Keratinocyte (primary cell): Measurements from ENCODE around the gene ORAI3. TPM values are rescaled to one million over a fixed set of nuclear protein-coding genes. Genes with fewer than 3 reads are reported as not detected.

Experiments
- DNase-seq: peaks from one replicate; pipeline ENCODE4 v3.0.0-alpha.2; 2011; ENCODE audit warnings: low read depth, missing footprints, low spot score
- FAIRE-seq: peaks from 2 replicates; lab custom pipeline; 2011; peaks lifted over from hg19 to GRCh38; lab: Jason Lieb, UNC
- H2AFZ ChIP-seq: 2 replicates; pipeline ENCODE4 v1.6.0; 2012; ENCODE audit warnings: low read length, control low read depth, inconsistent platforms; ENCODE audit not compliant: control insufficient read depth
- H3K27ac ChIP-seq: 2 replicates; pipeline ENCODE4 v1.5.1; 2011; ENCODE audit warnings: low read length; ENCODE audit not compliant: control insufficient read depth, insufficient read depth
- H3K27me3 ChIP-seq: 3 replicates; pipeline ENCODE4 v1.6.0; 2011; ENCODE audit warnings: low read length; ENCODE audit not compliant: control insufficient read depth, insufficient read depth; ENCODE audit errors: extremely low read depth
- H3K36me3 ChIP-seq, 2 experiments: 2 replicates in 1 of 2; 3 replicates in 1 of 2; pipeline ENCODE4 v1.5.1; 2011; ENCODE audit warnings: low read length in 2 of 2, mild to moderate bottlenecking in 1 of 2; ENCODE audit not compliant: control insufficient read depth in 2 of 2, insufficient read depth in 2 of 2; ENCODE audit errors: extremely low read depth in 1 of 2
- H3K4me1 ChIP-seq: 3 replicates; pipeline ENCODE4 v1.5.1; 2011; ENCODE audit warnings: low read length; ENCODE audit not compliant: control insufficient read depth, insufficient read depth; ENCODE audit errors: extremely low read depth
- H3K4me2 ChIP-seq: 3 replicates; pipeline ENCODE4 v1.6.0; 2011; ENCODE audit warnings: low read depth, low read length; ENCODE audit not compliant: control insufficient read depth, insufficient read depth; ENCODE audit errors: extremely low read depth
- H3K4me3 ChIP-seq, 3 experiments: fragments of 200-600 bp in 1 of 3; sonication (generic) in 1 of 3; 2 replicates in 2 of 3; 3 replicates in 1 of 3; pipeline ENCODE4 v1.5.1; 2011 to 2016; ENCODE audit warnings: low read length in 3 of 3, mild to moderate bottlenecking in 3 of 3, control low read depth in 2 of 3, inconsistent platforms in 1 of 3, low read depth in 1 of 3, mixed read lengths in 1 of 3, mixed run types in 1 of 3, moderate library complexity in 1 of 3; ENCODE audit not compliant: control insufficient read depth in 2 of 3, insufficient read depth in 2 of 3; ENCODE audit errors: extremely low read depth in 1 of 3
- H3K79me2 ChIP-seq: 2 replicates; pipeline ENCODE4 v1.6.0; 2012; ENCODE audit warnings: low read length; ENCODE audit not compliant: control insufficient read depth, insufficient read depth
- H3K9ac ChIP-seq: 3 replicates; pipeline ENCODE4 v1.6.0; 2011; ENCODE audit warnings: low read length; ENCODE audit not compliant: control insufficient read depth, insufficient read depth; ENCODE audit errors: extremely low read depth
- H3K9me1 ChIP-seq: 3 replicates; pipeline ENCODE4 v1.6.0; 2011; ENCODE audit warnings: low read length; ENCODE audit not compliant: control insufficient read depth, insufficient read depth; ENCODE audit errors: extremely low read depth
- H3K9me3 ChIP-seq: 2 replicates; pipeline ENCODE4 v1.5.1; 2012; ENCODE audit warnings: low read depth, low read length; ENCODE audit not compliant: control insufficient read depth
- H4K20me1 ChIP-seq: 3 replicates; pipeline ENCODE4 v1.6.0; 2011; ENCODE audit warnings: low read length; ENCODE audit not compliant: control insufficient read depth, insufficient read depth; ENCODE audit errors: extremely low read depth
- EZH2 ChIP-seq: IDR thresholded peaks from one replicate; pipeline ENCODE4 v1.6.1; 2012; ENCODE audit warnings: inconsistent platforms, mild to moderate bottlenecking, low read length, moderate library complexity
- dilution Hi-C: fragments of 300-500 bp; cut with MboI; formaldehyde crosslinking; loops from one replicate; pipeline ENCODE4 v1.7.0; 2020; ENCODE audit warnings: low sequenced_read_pairs; ENCODE audit not compliant: extremely low pct_ligation_motif_present
- polyA plus RNA-seq, 5 experiments: library from polyadenylated mRNA; depleted of rRNA in 3 of 5; stranded (reverse) in 3 of 5; stranded (forward) in 1 of 5; unstranded in 1 of 5; fragments of >200 nt; gene quantifications; 1 replicate in 1 of 5; 2 replicates in 3 of 5; 3 replicates in 1 of 5; pipeline versions ENCODE4 v1.2.1 to v1.2.3, GENCODE V29; 2011 to 2012; ENCODE audit warnings: missing spikeins in 2 of 5, low read depth in 1 of 5, low replicate concordance in 1 of 5
- TF ChIP-seq, protein P1 (sequence below), 3 experiments: IDR thresholded peaks in 1 of 3; conservative IDR thresholded peaks in 1 of 3; optimal IDR thresholded peaks in 1 of 3; 2 replicates in 2 of 3; 3 replicates in 1 of 3; pipeline versions ENCODE3 to v1.5.1; 2011; ENCODE audit warnings: low read length in 3 of 3, mild to moderate bottlenecking in 3 of 3, moderate library complexity in 2 of 3, control low read depth in 1 of 3, inconsistent platforms in 1 of 3; ENCODE audit not compliant: insufficient read depth in 2 of 3; ENCODE audit errors: extremely low read depth in 1 of 3

ORAI3 gene
- polyA plus RNA-seq, 1 donor (not counting 4 experiments of a cell fraction or from before 2014, with no cell fraction given): 8.1 TPM

DNA sequence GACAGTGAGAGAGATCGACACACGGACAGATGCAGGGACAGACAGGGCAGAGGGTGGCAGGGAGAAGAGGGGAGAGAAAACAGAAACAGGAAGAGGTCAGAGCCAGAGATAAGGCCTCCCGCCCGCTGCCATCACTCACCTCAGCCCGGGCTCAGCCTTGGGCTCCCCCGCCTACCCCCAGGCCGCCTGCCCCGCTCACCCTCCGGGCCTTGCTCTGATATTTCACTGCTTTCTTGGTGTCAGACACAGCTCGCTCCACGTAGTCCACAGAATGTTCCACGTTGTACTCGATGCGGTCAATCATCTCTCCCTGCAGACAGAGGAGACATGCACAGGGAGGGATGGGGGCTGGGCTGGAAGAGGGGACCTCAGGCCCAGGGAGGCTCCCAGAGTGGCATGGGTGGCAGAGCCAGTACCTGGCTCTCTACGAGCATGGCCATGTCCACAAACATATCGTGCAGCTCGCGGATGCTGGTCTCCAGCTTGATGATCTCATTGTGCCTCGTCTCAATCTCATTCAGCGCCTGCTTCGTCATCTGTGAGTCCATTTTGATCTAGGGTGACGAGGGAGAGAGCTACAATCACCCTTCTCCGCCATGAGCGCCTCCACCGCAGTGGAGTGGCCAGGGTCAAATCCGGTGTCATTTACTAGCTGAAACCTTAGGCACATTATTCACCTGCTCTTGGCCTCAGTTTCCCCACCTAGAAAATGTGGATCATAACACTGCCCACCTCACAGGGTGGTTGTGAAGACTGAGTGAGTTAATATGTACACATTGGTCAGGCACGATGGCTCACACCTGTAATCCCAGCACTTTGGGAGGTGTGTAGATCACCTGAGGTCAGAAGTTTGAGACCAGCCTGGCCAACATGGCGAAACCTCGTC, 44.3 kb downstream of the ORAI3 start:
- Histone ChIP-seq H4K20me1 (no peaks in the 10 kb centered on the region), H3K9me3 (no peaks in the 10 kb centered on the region), H3K36me3 (no peaks in the 10 kb centered on the region), H3K9ac (no peak overlapping the region), H3K4me2 (no peak overlapping the region), H3K4me1 (peaks cover 22% of the 10 kb centered on the region), H3K27me3 (no peaks in the 10 kb centered on the region), H3K79me2 (no peaks in the 10 kb centered on the region), H2AFZ (no peak overlapping the region), H3K27ac (no peak overlapping the region), H3K4me3 (no peak overlapping the region), H3K9me1 (no peaks in the 10 kb centered on the region)
- FAIRE-seq (no peak), DNase-seq (no peak)
- dilution Hi-C loops: no loop called here
- TF ChIP-seq EZH2: no peak
- TF ChIP-seq, protein P1, sequence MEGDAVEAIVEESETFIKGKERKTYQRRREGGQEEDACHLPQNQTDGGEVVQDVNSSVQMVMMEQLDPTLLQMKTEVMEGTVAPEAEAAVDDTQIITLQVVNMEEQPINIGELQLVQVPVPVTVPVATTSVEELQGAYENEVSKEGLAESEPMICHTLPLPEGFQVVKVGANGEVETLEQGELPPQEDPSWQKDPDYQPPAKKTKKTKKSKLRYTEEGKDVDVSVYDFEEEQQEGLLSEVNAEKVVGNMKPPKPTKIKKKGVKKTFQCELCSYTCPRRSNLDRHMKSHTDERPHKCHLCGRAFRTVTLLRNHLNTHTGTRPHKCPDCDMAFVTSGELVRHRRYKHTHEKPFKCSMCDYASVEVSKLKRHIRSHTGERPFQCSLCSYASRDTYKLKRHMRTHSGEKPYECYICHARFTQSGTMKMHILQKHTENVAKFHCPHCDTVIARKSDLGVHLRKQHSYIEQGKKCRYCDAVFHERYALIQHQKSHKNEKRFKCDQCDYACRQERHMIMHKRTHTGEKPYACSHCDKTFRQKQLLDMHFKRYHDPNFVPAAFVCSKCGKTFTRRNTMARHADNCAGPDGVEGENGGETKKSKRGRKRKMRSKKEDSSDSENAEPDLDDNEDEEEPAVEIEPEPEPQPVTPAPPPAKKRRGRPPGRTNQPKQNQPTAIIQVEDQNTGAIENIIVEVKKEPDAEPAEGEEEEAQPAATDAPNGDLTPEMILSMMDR (optimal IDR thresholded peaks at IDR 0.05 in 1 of 3, IDR thresholded peaks at IDR 0.05 in 1 of 3, conservative IDR thresholded peaks at IDR 0.05 in 1 of 3; ENCODE audit: extremely low read depth in 1 of 3, insufficient read depth in 2 of 3, low read length in 3 of 3): no peak

DNA sequence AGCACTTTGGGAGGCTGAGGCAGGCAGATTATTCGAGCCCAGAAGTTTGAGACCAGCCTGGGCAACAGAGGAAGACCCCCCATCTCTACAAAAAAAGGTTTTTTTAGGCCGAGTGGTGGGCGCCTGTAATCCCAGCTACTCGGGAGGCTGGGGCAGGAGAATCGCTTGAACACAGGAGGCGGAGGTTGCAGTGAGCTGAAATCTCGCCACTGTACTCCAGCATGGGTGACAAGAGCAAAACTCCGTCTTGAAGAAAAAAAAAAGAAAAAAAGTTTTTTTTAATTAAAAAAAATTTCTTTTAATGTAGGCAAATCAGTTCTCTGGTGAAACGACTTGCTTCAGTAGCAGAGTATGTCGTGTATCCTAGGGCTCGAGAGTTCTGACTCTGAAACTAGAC, 47.1 kb downstream of the ORAI3 start:
- H3K4me1 ChIP-seq: peaks cover 39% of the 10 kb centered on the region
- no peaks in the 10 kb centered on the region for H3K36me3 ChIP-seq
- FAIRE-seq (no peak), DNase-seq (no peak)
- H3K79me2 ChIP-seq: no peaks in the 10 kb centered on the region
- TF ChIP-seq, protein P1 (optimal IDR thresholded peaks at IDR 0.05 in 1 of 3, IDR thresholded peaks at IDR 0.05 in 1 of 3, conservative IDR thresholded peaks at IDR 0.05 in 1 of 3; ENCODE audit: extremely low read depth in 1 of 3, insufficient read depth in 2 of 3, low read length in 3 of 3): no peak
- no peak for TF ChIP-seq EZH2
- H3K4me2 ChIP-seq: peak overlapping the region; percentile 92
- dilution Hi-C loops: no loop called here
- no peaks in the 10 kb centered on the region for H3K9me3 ChIP-seq
- peak overlapping the region; percentile 86 for H3K27ac ChIP-seq
- H3K9ac ChIP-seq: peak overlapping the region; percentile 79
- peak overlapping the region in 2 of 3 experiments; percentile 72 to 76 for H3K4me3 ChIP-seq
- no peaks in the 10 kb centered on the region for H4K20me1 ChIP-seq
- no peaks in the 10 kb centered on the region for H3K9me1 ChIP-seq
- no peaks in the 10 kb centered on the region for H3K27me3 ChIP-seq
- H2AFZ ChIP-seq: no peak overlapping the region
